Sigmoid colon (tissue), 7 donors: ENCODE results near the gene KRTAP3-2. TPM values are rescaled to one million over a fixed set of nuclear protein-coding genes. Genes with fewer than 3 reads are reported as not detected.

Source experiments
- DNase-seq: peaks from one replicate; pipeline ENCODE4 v3.0.0-alpha.2; 2019
- H3K27ac ChIP-seq, 4 donors: fragments of 200-600 bp; sonication (generic); one replicate each; pipeline ENCODE4 v1.5.1; 2016 to 2019; ENCODE audit warnings: mild to moderate bottlenecking in 1 of 4
- H3K27me3 ChIP-seq, 3 donors: fragments of 200-600 bp; sonication (generic); one replicate each; pipeline ENCODE4 v1.5.1; 2019; ENCODE audit warnings: mild to moderate bottlenecking in 1 of 3
- H3K36me3 ChIP-seq, 4 donors: fragments of 200-600 bp; sonication (generic); one replicate each; pipeline ENCODE4 v1.5.1; 2016 to 2019
- H3K4me1 ChIP-seq, 4 donors: fragments of 200-600 bp; sonication (generic); one replicate each; pipeline ENCODE4 v1.5.1; 2017 to 2019
- H3K4me3 ChIP-seq, 4 donors: fragments of 200-600 bp; sonication (generic); one replicate each; pipeline ENCODE4 v1.5.1; 2017 to 2019; ENCODE audit warnings: mild to moderate bottlenecking in 2 of 4, moderate library complexity in 1 of 4
- H3K9me3 ChIP-seq, 4 donors: fragments of 200-600 bp in 3 of 4; sonication (generic) in 3 of 4; one replicate each; pipeline versions ENCODE4 v1.5.1 to v1.6.1; 2013 to 2019
- EP300 ChIP-seq, 4 donors: sonication (generic); formaldehyde crosslinking; IDR thresholded peaks; one replicate each; pipeline ENCODE4 v1.6.1; 2017; ENCODE audit warnings: antibody characterized with exemption in 4 of 4
- POLR2A ChIP-seq, 2 donors: fragments of 450-650 bp; IDR thresholded peaks; one replicate each; pipeline ENCODE4 v1.6.1; 2016; ENCODE audit warnings: antibody characterized with exemption in 2 of 2, mild to moderate bottlenecking in 2 of 2, moderate library complexity in 2 of 2
- POLR2AphosphoS5 ChIP-seq, 4 donors: sonication (generic); formaldehyde crosslinking; IDR thresholded peaks; one replicate each; pipeline ENCODE4 v1.6.1; 2017; ENCODE audit warnings: antibody characterized with exemption in 4 of 4
- WGBS, 2 donors: extraction: QIAGEN DNeasy Blood & Tissue Kit; methylation state at CpG; one replicate each; pipeline ENCODE4 v1.1.7; 2013; 5-methylcytosine and 5-hydroxymethylcytosine counted together
- intact Hi-C: fragments of 100-400 bp; cut with DNase I; formaldehyde crosslinking; loops from one replicate; pipeline ENCODE4 v1.15.1; 2023
- polyA plus RNA-seq, 3 donors: library from polyadenylated mRNA; stranded (reverse); fragments of 200-250 nt; gene quantifications; one replicate each; pipeline ENCODE4 v1.2.3, GENCODE V29; 2013
- total RNA-seq, 4 donors: library from RNA; depleted of rRNA; stranded (reverse); fragments of >200 nt; gene quantifications; one replicate each; pipeline ENCODE4 v1.1.0, GENCODE V29; 2016
- TF ChIP-seq, protein P1 (sequence below), 4 experiments: fragments of 450-650 bp in 3 of 4; fragments of 200-600 bp in 1 of 4; IDR thresholded peaks; one replicate each; pipeline ENCODE4 v1.5.1; 2016 to 2019; ENCODE audit warnings: antibody characterized with exemption in 4 of 4, mild to moderate bottlenecking in 3 of 4, moderate library complexity in 2 of 4
- donor health status: healthy with polysubstance abuse.
- donor health status: Bipolar disorder and iron deficiency.
- donor health status: healthy.

The KRTAP3-2 gene
- total and polyA plus RNA-seq, 7 donors, result not detected

DNA sequence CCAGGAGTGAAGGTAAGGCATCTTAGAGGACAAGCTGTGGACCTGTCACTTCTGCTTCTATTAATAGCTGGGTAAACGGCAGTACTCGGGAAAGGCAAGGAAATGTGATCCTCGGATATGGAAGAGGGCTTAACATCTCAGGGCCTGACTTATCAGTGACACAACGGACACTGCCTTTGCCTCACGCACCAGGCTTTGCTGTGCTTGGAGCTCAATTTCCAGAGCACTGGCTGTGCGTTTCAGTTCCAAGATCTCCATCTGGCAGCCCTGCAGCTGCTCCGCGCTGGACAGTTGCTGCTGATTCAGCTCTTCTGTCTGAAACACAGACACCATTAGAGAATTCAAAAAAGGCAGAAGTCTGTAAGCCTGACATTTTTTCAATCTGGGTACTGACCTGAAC, 19.1 kb downstream of the KRTAP3-2 start:
- Histone ChIP-seq H3K9me3 (no peaks in the 10 kb centered on the region), H3K36me3 (no peaks in the 10 kb centered on the region), H3K4me1 (peaks cover 0 to 8% (median 0%) of the 10 kb centered on the region in 4 donors), H3K27me3 (peaks cover 0 to 7% (median 0%) of the 10 kb centered on the region in 3 donors), H3K27ac (no peak overlapping the region), H3K4me3 (no peak overlapping the region)
- intact Hi-C loops, result no loop called here
- DNase-seq, result no peak
- WGBS, 2 donors, result 63 to 79% methylated on average over 8 of the region's 8 CpGs
- TF ChIP-seq EP300 (IDR thresholded peaks at IDR 0.05), result no peak

DNA sequence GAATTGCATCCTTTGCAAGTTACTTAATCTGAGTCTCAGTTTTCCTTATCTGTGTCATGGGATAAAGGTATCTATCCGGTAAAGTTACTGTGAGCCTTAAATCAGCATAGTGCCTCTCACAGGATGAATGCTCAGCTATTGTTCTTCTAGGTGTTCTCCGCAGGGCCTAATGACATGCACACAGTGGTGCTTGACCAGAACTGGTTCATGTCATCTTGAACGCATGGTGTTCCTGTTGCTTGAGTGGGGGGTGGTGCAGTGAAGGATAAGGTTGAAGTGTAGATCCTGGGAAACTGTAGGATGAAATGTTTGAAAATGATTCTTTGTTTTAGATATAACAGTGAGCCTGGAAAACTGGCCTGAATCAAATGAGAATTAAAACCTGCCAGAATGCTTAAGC, 19.6 kb downstream of the KRTAP3-2 start:
- H3K4me1 ChIP-seq, result peaks cover 0 to 8% (median 0%) of the 10 kb centered on the region in 4 donors
- no peak for DNase-seq
- TF ChIP-seq, protein P1, sequence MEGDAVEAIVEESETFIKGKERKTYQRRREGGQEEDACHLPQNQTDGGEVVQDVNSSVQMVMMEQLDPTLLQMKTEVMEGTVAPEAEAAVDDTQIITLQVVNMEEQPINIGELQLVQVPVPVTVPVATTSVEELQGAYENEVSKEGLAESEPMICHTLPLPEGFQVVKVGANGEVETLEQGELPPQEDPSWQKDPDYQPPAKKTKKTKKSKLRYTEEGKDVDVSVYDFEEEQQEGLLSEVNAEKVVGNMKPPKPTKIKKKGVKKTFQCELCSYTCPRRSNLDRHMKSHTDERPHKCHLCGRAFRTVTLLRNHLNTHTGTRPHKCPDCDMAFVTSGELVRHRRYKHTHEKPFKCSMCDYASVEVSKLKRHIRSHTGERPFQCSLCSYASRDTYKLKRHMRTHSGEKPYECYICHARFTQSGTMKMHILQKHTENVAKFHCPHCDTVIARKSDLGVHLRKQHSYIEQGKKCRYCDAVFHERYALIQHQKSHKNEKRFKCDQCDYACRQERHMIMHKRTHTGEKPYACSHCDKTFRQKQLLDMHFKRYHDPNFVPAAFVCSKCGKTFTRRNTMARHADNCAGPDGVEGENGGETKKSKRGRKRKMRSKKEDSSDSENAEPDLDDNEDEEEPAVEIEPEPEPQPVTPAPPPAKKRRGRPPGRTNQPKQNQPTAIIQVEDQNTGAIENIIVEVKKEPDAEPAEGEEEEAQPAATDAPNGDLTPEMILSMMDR (IDR thresholded peaks at IDR 0.05), result no peak
- TF ChIP-seq POLR2AphosphoS5 (IDR thresholded peaks at IDR 0.05) (no peak), EP300 (IDR thresholded peaks at IDR 0.05) (no peak), POLR2A (IDR thresholded peaks at IDR 0.05) (no peak)
- no peaks in the 10 kb centered on the region for H3K9me3 ChIP-seq
- H3K27me3 ChIP-seq, result peaks cover 0 to 7% (median 0%) of the 10 kb centered on the region in 3 donors
- no peak overlapping the region for H3K4me3 ChIP-seq
- intact Hi-C loops, result no loop called here
- no peak overlapping the region for H3K27ac ChIP-seq
- H3K36me3 ChIP-seq, result no peaks in the 10 kb centered on the region
- 92 to 96% methylated on average over 3 of the region's 3 CpGs for WGBS, 2 donors

DNA sequence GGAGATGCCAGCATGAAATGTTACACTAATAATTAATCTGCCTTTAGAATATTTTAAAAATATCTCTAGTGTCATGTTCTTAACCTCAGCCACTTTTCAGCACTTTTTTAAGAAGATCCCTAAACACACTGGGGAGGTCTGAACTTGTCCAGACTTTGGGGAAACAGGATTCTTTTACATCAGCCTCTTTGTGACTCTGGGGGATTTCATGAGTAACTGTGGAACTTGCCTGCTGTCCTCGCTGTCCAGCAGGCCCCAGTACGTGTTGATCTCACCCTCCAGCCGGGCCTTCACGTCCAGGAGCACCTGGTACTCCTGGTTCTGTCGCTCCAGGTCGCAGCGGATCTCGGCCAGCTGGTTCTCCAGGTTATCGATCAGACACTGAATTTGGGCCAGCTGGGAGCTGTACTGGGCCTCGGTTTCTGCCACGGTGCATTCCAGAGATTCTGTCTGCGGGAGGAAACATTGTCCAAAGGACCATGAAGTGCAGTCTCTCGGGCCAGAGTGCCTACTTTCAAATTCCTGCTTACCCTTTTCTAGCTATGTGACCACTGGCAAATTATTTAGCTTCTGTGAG, 21.0 kb downstream of the KRTAP3-2 start:
- no peak for TF ChIP-seq POLR2AphosphoS5 (IDR thresholded peaks at IDR 0.05)
- no peak for TF ChIP-seq EP300 (IDR thresholded peaks at IDR 0.05)
- TF ChIP-seq, protein P1 (IDR thresholded peaks at IDR 0.05), result no peak
- no peak for TF ChIP-seq POLR2A (IDR thresholded peaks at IDR 0.05)
- Histone ChIP-seq H3K4me3 (no peak overlapping the region), H3K27ac (no peak overlapping the region), H3K36me3 (no peaks in the 10 kb centered on the region), H3K27me3 (peaks cover 0 to 7% (median 0%) of the 10 kb centered on the region in 3 donors), H3K4me1 (peaks cover 0 to 8% (median 0%) of the 10 kb centered on the region in 4 donors), H3K9me3 (no peaks in the 10 kb centered on the region)
- intact Hi-C loops, result no loop called here
- WGBS, 2 donors, result 82 to 94% methylated on average over 13 of the region's 13 CpGs
- no peak for DNase-seq

DNA sequence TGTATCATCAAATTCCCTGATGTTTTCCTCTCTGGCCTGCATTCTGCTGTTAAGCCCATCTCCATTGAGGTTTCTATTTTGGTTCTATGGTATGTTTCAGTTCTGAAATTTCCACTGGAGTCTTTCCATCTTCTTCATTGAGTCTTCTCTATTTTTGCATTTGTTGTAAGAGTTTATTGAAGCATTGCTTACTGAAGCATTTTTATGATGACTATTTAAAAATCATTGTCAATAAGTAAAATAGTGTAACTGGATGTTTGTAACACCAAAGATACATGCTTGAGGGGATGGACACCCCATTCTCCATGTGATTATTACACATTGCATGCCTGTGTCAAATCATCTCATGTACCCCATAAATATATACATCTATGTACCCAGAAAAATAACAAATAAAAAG, 24.2 kb downstream of the KRTAP3-2 start:
- peaks cover 0 to 2% (median 0%) of the 10 kb centered on the region in 4 donors for H3K4me1 ChIP-seq
- peaks cover 0 to 7% (median 0%) of the 10 kb centered on the region in 3 donors for H3K27me3 ChIP-seq
- intact Hi-C loops, result no loop called here
- H3K36me3 ChIP-seq, result no peaks in the 10 kb centered on the region
- H3K9me3 ChIP-seq, result no peaks in the 10 kb centered on the region
- DNase-seq, result no peak
- TF ChIP-seq POLR2A (IDR thresholded peaks at IDR 0.05), result no peak
- no peak for TF ChIP-seq EP300 (IDR thresholded peaks at IDR 0.05)
- no peak overlapping the region for H3K27ac ChIP-seq
- H3K4me3 ChIP-seq, result no peak overlapping the region

DNA sequence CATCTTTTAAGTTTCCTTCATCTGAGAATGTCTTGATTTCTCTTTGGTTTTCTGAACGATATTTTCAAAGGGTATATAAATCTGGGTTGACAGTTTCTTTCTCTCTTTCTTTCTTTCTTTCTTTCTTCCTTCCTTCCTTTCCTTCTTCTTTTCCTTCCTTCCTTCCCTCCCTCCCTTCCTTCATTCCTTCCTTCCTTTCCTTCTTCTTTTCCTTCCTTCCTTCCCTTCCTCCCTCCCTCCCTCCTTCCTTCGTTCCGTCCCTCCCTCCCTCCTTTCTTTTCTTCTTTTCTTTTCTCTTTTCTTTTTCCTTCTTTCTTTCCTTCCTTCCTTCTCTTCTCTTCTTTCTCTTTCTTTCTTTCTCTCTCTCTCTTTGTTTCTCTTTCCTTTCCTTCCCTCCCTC, 25.3 kb downstream of the KRTAP3-2 start:
- 93 to 94% methylated on average over 3 of the region's 3 CpGs for WGBS, 2 donors
- no peak overlapping the region for H3K27ac ChIP-seq
- intact Hi-C loops, result no loop called here
- no peaks in the 10 kb centered on the region for H3K36me3 ChIP-seq
- no peak overlapping the region for H3K4me3 ChIP-seq
- no peaks in the 10 kb centered on the region for H3K9me3 ChIP-seq
- TF ChIP-seq POLR2A (IDR thresholded peaks at IDR 0.05), result no peak
- TF ChIP-seq POLR2AphosphoS5 (IDR thresholded peaks at IDR 0.05), result no peak
- TF ChIP-seq, protein P1 (IDR thresholded peaks at IDR 0.05), result no peak
- TF ChIP-seq EP300 (IDR thresholded peaks at IDR 0.05), result no peak
- no peaks in the 10 kb centered on the region for H3K4me1 ChIP-seq
- peaks cover 0 to 7% (median 0%) of the 10 kb centered on the region in 3 donors for H3K27me3 ChIP-seq
- no peak for DNase-seq

DNA sequence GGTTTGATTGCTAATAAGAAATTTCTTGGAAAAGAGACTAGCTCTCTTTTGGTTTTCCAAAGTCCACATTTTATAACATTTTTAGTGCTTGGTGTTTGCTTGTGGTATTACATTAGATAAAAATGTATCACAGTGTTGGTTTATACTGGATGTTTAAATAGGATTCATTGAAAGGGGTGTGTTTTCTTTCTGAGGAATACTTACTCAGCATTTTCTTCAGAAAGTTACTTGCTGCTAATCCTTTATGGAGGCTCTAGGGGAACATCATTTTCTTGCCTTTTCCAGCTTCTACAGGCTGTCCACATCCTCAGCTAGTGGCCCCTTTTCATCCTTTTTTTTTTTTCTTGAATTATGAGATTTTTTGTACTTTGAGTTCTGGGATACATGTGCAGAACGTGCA, 32.1 kb downstream of the KRTAP3-2 start:
- Histone ChIP-seq H3K27ac (no peak overlapping the region), H3K9me3 (no peaks in the 10 kb centered on the region), H3K27me3 (no peaks in the 10 kb centered on the region), H3K4me3 (no peak overlapping the region), H3K4me1 (no peaks in the 10 kb centered on the region), H3K36me3 (no peaks in the 10 kb centered on the region)
- intact Hi-C loops, result no loop called here
- 63 to 94% methylated on average over 1 of the region's 1 CpG for WGBS, 2 donors
- TF ChIP-seq, protein P1 (IDR thresholded peaks at IDR 0.05), result no peak
- TF ChIP-seq POLR2AphosphoS5 (IDR thresholded peaks at IDR 0.05), result no peak
- no peak for TF ChIP-seq POLR2A (IDR thresholded peaks at IDR 0.05)
- no peak for TF ChIP-seq EP300 (IDR thresholded peaks at IDR 0.05)
- DNase-seq, result no peak
